OCI-LY7 (cell line): ENCODE data around the gene ME1.

ENCODE experiments used
- EZH2phosphoT487 ChIP-seq: fragments of 200-600 bp; sonication (generic); IDR thresholded peaks from 2 replicates; pipeline ENCODE4 v1.6.1; 2018; ENCODE audit warnings: low read depth, borderline replicate concordance, mild to moderate bottlenecking, mixed run types, antibody characterized with exemption, low read length, moderate library complexity, mixed read lengths
- TF ChIP-seq, protein P1 (sequence below): fragments of 200-600 bp; sonication (generic); conservative IDR thresholded peaks from 2 replicates; pipeline ENCODE4 v1.5.1; 2014; ENCODE audit warnings: mild to moderate bottlenecking, antibody characterized with exemption, low read length, moderate library complexity, mixed read lengths

- TF ChIP-seq, protein P1, sequence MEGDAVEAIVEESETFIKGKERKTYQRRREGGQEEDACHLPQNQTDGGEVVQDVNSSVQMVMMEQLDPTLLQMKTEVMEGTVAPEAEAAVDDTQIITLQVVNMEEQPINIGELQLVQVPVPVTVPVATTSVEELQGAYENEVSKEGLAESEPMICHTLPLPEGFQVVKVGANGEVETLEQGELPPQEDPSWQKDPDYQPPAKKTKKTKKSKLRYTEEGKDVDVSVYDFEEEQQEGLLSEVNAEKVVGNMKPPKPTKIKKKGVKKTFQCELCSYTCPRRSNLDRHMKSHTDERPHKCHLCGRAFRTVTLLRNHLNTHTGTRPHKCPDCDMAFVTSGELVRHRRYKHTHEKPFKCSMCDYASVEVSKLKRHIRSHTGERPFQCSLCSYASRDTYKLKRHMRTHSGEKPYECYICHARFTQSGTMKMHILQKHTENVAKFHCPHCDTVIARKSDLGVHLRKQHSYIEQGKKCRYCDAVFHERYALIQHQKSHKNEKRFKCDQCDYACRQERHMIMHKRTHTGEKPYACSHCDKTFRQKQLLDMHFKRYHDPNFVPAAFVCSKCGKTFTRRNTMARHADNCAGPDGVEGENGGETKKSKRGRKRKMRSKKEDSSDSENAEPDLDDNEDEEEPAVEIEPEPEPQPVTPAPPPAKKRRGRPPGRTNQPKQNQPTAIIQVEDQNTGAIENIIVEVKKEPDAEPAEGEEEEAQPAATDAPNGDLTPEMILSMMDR: no peak
- TF ChIP-seq EZH2phosphoT487: no peak
Observed at GRCh38 chr6:83470587-83470986, 39.7 kb upstream of the ME1 start.
